Measurements from ENCODE around the gene IKZF1. TPM values are rescaled to one million over a fixed set of nuclear protein-coding genes. Genes with fewer than 3 reads are reported as not detected.

The IKZF1 gene
- total RNA-seq, 1 donor from 2014 or later = 0.86 TPM

- peaks cover 2% of the 10 kb centered on the region for H3K9me3 Mint-ChIP-seq (ENCODE audit: unreplicated experiment)
- H3K27me3 ChIP-seq (ENCODE audit: insufficient read depth, low read length) = no peaks in the 10 kb centered on the region
- H4K20me1 ChIP-seq (ENCODE audit: insufficient read depth, low read length) = no peaks in the 10 kb centered on the region
- no peak for DNase-seq (ENCODE audit: low read depth)
- no peaks in the 10 kb centered on the region for H3K4me1 ChIP-seq (ENCODE audit: insufficient read depth, low read length)
- no peak overlapping the region for H3K4me2 ChIP-seq (ENCODE audit: low read length)
- no peak overlapping the region for H3K4me3 Mint-ChIP-seq (ENCODE audit: unreplicated experiment)
- H3K27ac Mint-ChIP-seq (ENCODE audit: unreplicated experiment) = no peak overlapping the region
- no peak overlapping the region for H3K9ac ChIP-seq (ENCODE audit: low read length)
- no peaks in the 10 kb centered on the region for H3K9me3 ChIP-seq (ENCODE audit: insufficient read depth, low read depth, low read length)
- no peak overlapping the region for H3K4me3 ChIP-seq (ENCODE audit: insufficient read depth, low read depth, low read length)
- H3K36me3 Mint-ChIP-seq (ENCODE audit: low read depth, unreplicated experiment) = no peaks in the 10 kb centered on the region
- peaks cover 2% of the 10 kb centered on the region for H3K27me3 Mint-ChIP-seq (ENCODE audit: low read depth, unreplicated experiment)
- H3K4me1 Mint-ChIP-seq (ENCODE audit: low read depth, unreplicated experiment) = no peaks in the 10 kb centered on the region
- H2AFZ ChIP-seq (ENCODE audit: low read depth, low read length) = no peak overlapping the region
- TF ChIP-seq EZH2 (IDR thresholded peaks at IDR 0.05; ENCODE audit: insufficient read depth, low read length) (no peak), CTCF (IDR thresholded peaks at IDR 0.05; ENCODE audit: insufficient read depth, low read depth, low read length) (no peak)
- no peak for FAIRE-seq
- H3K79me2 ChIP-seq (ENCODE audit: insufficient read depth, low read length) = no peaks in the 10 kb centered on the region
- H3K36me3 ChIP-seq (ENCODE audit: insufficient read depth, low read length) = no peaks in the 10 kb centered on the region
- no peak overlapping the region for H3K27ac ChIP-seq (ENCODE audit: low read depth, low read length)
These were observed 21.5 kb upstream of the IKZF1 start for GRCh38 chr7:50282813-50283605.

GRCh38 chr7:50283731-50284130 is 20.8 kb upstream of the IKZF1 start:
- no peak overlapping the region for H3K4me3 Mint-ChIP-seq (ENCODE audit: unreplicated experiment)
- H3K36me3 ChIP-seq (ENCODE audit: insufficient read depth, low read length) = no peaks in the 10 kb centered on the region
- no peak overlapping the region for H3K27ac Mint-ChIP-seq (ENCODE audit: unreplicated experiment)
- H3K9ac ChIP-seq (ENCODE audit: low read length) = no peak overlapping the region
- H3K4me1 Mint-ChIP-seq (ENCODE audit: low read depth, unreplicated experiment) = no peaks in the 10 kb centered on the region
- H2AFZ ChIP-seq (ENCODE audit: low read depth, low read length) = no peak overlapping the region
- no peaks in the 10 kb centered on the region for H3K27me3 ChIP-seq (ENCODE audit: insufficient read depth, low read length)
- H4K20me1 ChIP-seq (ENCODE audit: insufficient read depth, low read length) = no peaks in the 10 kb centered on the region
- H3K4me3 ChIP-seq (ENCODE audit: insufficient read depth, low read depth, low read length) = no peak overlapping the region
- no peaks in the 10 kb centered on the region for H3K79me2 ChIP-seq (ENCODE audit: insufficient read depth, low read length)
- H3K4me2 ChIP-seq (ENCODE audit: low read length) = no peak overlapping the region
- FAIRE-seq (no peak), DNase-seq (ENCODE audit: low read depth) (no peak)
- H3K27ac ChIP-seq (ENCODE audit: low read depth, low read length) = no peak overlapping the region
- H3K27me3 Mint-ChIP-seq (ENCODE audit: low read depth, unreplicated experiment) = peaks cover 2% of the 10 kb centered on the region
- peaks cover 2% of the 10 kb centered on the region for H3K9me3 Mint-ChIP-seq (ENCODE audit: unreplicated experiment)
- no peaks in the 10 kb centered on the region for H3K36me3 Mint-ChIP-seq (ENCODE audit: low read depth, unreplicated experiment)
- no peaks in the 10 kb centered on the region for H3K9me3 ChIP-seq (ENCODE audit: insufficient read depth, low read depth, low read length)
- H3K4me1 ChIP-seq (ENCODE audit: insufficient read depth, low read length) = no peaks in the 10 kb centered on the region
- TF ChIP-seq CTCF (IDR thresholded peaks at IDR 0.05; ENCODE audit: insufficient read depth, low read depth, low read length) (no peak), EZH2 (IDR thresholded peaks at IDR 0.05; ENCODE audit: insufficient read depth, low read length) (no peak)

GRCh38 chr7:50284296-50284695 is 20.2 kb upstream of the IKZF1 start:
- Mint-ChIP-seq H3K4me1 (ENCODE audit: low read depth, unreplicated experiment) (no peaks in the 10 kb centered on the region), H3K36me3 (ENCODE audit: low read depth, unreplicated experiment) (no peaks in the 10 kb centered on the region), H3K27ac (ENCODE audit: unreplicated experiment) (no peak overlapping the region), H3K27me3 (ENCODE audit: low read depth, unreplicated experiment) (peaks cover 3% of the 10 kb centered on the region), H3K9me3 (ENCODE audit: unreplicated experiment) (peaks cover 2% of the 10 kb centered on the region), H3K4me3 (ENCODE audit: unreplicated experiment) (no peak overlapping the region)
- no peaks in the 10 kb centered on the region for H3K79me2 ChIP-seq (ENCODE audit: insufficient read depth, low read length)
- no peak overlapping the region for H2AFZ ChIP-seq (ENCODE audit: low read depth, low read length)
- no peak overlapping the region for H3K9ac ChIP-seq (ENCODE audit: low read length)
- H3K4me3 ChIP-seq (ENCODE audit: insufficient read depth, low read depth, low read length) = no peak overlapping the region
- no peaks in the 10 kb centered on the region for H4K20me1 ChIP-seq (ENCODE audit: insufficient read depth, low read length)
- no peak overlapping the region for H3K27ac ChIP-seq (ENCODE audit: low read depth, low read length)
- H3K36me3 ChIP-seq (ENCODE audit: insufficient read depth, low read length) = no peaks in the 10 kb centered on the region
- H3K4me2 ChIP-seq (ENCODE audit: low read length) = no peak overlapping the region
- FAIRE-seq = no peak
- TF ChIP-seq CTCF (IDR thresholded peaks at IDR 0.05; ENCODE audit: insufficient read depth, low read depth, low read length) (no peak), EZH2 (IDR thresholded peaks at IDR 0.05; ENCODE audit: insufficient read depth, low read length) (no peak)
- DNase-seq (ENCODE audit: low read depth) = no peak
- H3K27me3 ChIP-seq (ENCODE audit: insufficient read depth, low read length) = no peaks in the 10 kb centered on the region
- H3K9me3 ChIP-seq (ENCODE audit: insufficient read depth, low read depth, low read length) = no peaks in the 10 kb centered on the region
- H3K4me1 ChIP-seq (ENCODE audit: insufficient read depth, low read length) = no peaks in the 10 kb centered on the region
